UCSD-AML1 (cell line): ENCODE data around the gene MT1B.

ENCODE experiments used
- DNase-seq: peaks from one replicate; lab custom pipeline; 2025; ENCODE audit not compliant: unreplicated experiment; lab: John Stamatoyannopoulos, UW

Gene MT1B

GRCh38 chr16:56636616-56637413 lies 14.9 kb upstream of the MT1B start:
- DNase-seq: no peak

DNA sequence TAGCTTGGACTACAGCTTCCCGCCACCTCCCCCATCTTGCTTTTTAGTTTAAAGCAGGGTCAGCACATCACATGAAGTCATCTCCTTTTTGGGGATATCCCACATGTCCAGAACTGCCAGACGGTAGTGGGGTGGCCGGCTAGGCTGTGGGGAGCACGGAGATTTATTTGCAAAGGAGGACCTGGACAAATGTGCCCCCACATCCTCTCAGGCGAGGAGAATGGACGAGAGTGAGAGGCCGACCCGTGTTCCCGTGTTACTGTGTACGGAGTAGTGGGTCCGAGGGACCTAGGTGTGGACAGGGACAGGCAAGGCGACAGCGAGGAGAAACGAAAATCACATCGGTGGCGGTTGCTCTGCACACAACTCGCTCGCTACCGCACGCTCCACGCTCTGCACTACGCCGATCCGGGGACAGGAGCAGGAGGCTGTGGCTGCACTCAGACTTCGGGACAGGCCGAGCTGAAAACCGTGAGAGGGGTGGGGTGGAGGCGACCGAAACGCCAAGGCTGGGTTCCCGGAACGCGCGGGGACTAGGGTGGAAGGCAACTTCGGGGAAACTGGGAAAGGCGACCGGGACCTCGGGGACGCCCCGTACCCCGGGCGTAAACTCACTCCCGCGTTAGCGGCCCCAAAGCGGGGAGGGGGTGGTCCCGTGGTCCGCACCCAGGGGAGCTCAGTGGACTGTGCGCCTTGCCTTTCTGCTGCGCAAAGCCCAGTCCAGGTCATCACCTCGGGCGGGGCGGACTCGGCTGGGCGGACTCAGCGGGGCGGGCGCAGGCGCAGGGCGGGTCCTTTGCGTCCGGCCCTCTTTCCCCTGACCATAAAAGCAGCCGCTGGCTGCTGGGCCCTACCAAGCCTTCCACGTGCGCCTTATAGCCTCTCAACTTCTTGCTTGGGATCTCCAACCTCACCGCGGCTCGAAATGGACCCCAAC lies 13.6 kb upstream of the MT1B start, which contains the start of gene MT1A:
Gene MT1A, plus strand, starts transcription at position 853 of the 937 bp plus-strand sequence. Its CDS starts 73 bp downstream, at position 926.
- no peak for DNase-seq

DNA sequence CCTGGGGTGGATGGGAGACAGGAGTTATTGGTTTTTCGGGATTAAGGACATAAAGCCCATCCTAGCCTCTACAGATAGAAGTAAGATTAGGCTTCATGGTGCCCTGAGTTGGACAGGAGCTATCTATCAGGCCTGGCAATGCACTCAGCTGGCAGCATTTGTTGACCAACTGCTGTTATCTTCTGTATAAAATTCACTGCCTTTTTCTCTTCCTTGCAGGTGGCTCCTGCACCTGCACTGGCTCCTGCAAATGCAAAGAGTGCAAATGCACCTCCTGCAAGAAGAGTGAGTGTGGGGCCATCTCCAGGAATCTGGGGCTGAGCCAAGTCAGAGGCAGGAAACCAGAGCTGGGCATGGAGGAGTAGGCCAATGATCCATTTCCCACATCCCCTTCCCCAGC lies 12.6 kb upstream of the MT1B start:
- DNase-seq: no peak

- no peak for DNase-seq
Observed at GRCh38 chr16:56640076-56640475, 11.6 kb upstream of the MT1B start.

DNA sequence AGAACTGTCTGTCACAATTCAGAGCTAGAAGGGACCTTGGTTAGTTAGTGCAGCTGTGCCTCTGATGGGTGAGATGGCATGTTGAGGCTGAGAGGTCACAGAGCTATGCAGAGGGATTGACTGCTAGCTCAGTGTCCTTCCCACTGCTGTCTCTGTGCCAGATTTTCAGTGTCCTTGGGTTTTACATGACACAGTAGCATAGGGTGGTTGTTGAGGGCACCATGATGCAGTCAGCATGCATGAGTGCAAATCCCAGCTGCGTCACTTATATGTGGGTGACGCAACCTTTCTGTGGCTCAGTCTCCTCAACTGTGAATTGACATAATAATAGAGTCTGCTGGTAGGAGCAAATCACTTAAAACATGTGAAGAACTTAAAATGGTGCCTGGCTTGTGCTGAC lies 10.5 kb upstream of the MT1B start:
- no peak for DNase-seq

DNA sequence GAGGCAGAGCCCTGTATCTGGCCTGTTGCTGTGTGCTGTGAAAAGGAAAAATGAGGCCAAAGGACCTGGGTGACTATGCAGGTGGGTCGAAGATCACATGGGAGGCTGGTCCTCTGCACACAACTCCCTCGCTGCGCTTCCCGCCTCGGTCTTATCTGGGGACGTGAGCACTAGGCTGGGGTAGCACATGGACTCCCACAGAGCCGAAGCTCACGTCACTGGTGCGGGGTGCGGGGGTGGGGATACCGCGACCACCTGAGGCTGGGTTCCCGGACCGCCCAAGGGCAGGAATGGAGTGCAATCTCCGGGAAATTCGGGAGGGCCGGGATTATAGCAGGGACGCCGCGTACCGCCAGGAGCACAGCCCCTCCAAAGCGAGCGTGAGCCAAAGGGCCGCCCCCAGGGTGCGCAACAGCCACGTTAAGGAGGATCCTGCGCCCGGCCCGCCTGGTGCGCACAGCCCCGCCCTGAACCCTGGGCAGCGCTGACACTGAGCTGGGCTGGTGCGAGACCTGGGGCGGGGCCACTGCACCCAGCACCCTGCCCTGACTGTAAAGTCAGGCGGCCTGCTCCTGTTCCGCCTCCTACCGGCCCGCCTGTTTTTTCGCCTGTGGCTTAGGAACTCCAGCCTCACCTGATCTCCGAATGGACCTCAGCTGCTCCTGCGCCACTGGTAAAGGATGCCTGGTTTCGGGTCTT lies 8.5 kb upstream of the MT1B start:
- DNase-seq: no peak

DNA sequence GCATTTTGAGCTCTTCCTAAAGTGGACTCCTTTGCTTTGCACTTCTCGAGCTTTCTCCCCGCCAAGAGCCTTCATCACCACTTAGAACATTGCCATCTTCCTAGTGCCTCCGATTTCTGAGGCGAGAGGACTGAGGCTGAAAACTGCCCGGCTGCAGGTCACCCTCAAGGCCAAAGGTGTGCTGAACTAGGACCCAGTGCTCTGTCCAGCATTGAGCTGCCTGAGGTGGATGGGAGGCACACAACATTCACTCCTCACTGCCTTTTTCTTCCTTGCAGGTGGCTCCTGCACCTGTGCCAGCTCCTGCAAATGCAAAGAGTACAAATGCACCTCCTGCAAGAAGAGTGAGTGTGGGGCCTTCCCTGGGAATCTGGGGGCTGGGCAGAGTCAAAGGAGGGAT lies 7.9 kb upstream of the MT1B start:
- no peak for DNase-seq

DNA sequence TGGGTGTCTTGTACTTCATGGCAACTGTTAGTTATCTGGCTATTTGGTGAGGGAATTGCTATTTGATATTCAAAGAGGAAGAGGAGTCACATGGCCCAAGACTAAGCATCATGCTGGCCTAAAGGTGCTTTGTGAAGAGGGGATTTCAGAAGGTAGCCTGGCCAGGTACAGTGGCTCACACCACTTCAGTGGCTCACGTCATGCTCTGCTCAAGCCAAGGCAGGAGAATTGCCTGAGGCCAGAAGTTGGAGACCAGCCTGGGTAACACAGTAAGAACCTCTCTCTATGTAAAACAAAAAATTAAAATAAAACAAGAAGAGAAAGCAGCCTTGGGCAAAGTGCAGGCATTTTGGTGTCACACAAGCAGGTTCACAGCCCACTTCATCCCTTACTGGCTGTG lies 6.4 kb upstream of the MT1B start:
- DNase-seq: no peak

GRCh38 chr16:56645838-56646237 lies 5.8 kb upstream of the MT1B start:
- no peak for DNase-seq

DNA sequence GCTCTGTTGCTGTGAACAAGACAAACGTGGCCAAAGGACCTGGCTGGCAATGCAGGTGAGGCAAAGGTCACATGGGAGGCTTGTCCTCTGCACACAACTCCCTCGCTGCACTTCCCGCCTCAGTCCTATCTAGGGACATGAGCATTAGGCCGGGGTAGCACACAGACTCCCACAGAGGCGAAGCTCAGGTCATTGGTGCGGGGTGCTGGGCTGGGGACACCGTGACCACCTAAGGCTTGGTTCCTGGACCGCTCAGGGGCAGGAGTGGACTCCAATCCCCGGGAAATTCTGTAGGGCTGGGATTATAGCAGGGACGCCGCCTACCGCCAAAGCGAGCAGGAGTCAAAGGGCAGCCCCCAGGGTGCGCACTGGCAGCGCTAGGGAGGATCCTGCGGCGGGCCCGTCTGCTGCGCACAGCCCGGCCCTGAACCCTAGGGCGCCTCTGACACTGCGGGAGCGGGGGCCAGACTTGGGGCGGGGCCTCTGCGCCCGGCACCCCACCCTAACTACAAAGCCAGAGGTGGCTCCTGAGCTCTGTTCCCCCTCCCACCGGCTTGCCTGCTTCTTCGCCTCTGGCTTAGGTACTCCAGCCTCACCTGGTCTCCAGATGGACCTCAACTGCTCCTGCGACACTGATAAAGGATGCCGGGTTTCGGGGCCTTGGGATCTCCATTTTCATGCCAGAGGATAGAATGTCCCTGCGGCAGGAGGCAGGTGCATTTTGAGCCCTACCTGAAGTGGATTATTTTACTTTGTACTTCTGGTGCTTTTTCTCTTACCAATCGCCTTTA lies 3.9 kb upstream of the MT1B start:
- DNase-seq: no peak

GRCh38 chr16:56649271-56649670 lies 2.4 kb upstream of the MT1B start:
- DNase-seq: no peak

GRCh38 chr16:56649820-56650219 lies 1.9 kb upstream of the MT1B start:
- no peak for DNase-seq

GRCh38 chr16:56652600-56652999 lies 914 bp downstream of the MT1B start:
- DNase-seq: no peak

DNA sequence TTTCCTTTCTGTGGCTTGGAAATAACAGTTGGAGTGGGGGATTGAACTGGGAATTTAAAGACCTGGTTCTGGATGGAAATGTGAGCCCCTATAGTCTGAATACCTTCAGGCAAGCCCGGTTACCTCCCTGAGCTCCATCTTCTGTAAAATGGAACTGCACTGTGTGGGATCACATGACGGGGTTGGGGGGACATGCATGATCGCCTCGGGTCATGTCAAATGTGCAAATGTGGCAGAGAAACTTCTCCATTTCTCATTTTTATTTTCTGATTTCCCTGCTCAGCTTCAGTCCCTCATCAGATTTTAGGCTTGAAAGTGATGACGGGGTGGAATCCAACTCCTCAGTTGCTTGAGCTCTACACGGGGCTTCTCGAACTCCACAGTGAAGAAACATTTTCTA lies 1.5 kb downstream of the MT1B start:
- no peak for DNase-seq

DNA sequence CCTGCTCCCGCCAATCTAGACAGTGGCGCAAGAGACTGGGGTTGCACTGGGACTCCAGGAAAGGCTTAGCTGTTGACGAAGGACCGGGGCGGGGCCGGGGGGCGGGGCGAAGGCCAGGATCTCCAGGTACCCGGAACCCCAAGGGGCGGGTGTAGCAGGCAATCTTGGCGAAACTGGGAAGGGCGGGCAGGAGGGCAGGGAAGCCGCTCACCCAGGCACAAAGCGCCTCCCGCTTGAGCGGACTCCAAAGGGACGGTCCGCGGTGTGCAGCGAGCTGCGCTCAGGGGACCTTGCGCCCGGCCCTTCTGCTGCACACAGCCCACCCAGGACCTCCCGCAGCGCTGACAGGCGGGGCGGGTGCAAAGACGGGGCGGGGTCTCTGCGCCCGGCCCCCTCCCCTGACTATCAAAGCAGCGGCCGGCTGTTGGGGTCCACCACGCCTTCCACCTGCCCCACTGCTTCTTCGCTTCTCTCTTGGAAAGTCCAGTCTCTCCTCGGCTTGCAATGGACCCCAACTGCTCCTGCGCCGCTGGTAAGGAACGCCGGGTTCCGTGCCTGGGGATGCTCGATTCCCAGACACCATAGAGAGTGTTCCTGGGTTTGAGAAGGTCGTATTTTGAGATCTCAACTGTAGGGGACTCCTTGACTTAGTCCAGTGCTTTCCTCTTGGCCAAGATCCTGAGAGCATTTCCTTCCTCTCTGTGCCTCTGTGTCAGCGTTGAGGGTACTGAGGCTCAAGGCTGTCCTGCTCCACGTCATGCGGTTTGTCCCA lies 6.1 kb downstream of the MT1B start, which contains the start of gene MT1F:
Gene MT1F, plus strand, starts transcription at position 405 of the 772 bp plus-strand sequence. Its CDS starts 100 bp downstream, at position 505.
- DNase-seq: peak; percentile 71

- DNase-seq: no peak
Observed at GRCh38 chr16:56658327-56658875, 6.7 kb downstream of the MT1B start.

DNA sequence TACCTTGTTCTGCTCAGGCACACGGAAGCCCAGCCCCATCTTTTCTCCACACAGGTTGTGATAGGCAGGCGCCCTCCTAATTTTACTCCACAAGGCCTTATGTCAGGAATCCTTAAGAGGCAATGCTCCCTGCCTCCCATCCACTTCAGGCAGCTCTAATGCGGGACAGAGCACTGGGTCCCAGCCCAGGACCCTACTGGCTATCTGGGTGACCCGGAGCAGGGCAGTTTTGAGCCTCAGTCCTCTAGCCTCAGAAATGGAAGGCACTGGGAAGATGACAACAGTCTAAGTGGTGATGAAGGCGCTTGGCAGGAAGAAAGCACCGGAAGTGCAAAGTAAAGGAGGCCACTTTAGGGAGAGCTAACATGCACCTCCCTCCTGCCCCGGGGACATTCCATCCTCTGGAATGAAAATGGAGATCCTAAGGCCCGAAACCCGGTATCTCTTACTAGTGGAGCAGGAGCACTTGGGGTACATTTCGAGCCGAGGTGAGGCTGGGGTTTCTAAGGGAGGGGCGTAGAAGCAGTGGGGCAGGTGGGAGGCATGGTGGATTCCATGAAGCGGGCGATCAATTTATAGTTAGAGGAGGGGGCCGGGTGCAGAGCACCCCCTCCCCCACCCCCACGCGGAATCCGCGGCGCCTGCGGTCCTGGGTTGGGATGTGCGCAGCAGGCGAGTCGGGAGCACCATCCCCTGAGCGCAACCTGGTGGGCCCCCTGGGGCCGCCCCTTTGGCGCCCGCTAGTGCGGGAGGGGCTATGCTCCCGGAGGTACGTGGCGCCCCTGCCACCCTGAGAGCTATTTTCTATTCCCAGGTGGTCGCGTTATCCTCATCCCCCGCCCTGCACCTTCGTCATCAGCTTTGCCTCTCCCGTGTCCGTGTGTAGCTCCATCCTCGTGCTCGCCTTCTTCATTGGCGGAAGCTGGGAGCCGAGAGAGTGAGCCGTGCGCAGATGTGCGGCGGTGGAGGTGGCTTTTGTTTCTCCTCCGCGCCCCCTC lies 11.0 kb downstream of the MT1B start:
- no peak for DNase-seq

DNA sequence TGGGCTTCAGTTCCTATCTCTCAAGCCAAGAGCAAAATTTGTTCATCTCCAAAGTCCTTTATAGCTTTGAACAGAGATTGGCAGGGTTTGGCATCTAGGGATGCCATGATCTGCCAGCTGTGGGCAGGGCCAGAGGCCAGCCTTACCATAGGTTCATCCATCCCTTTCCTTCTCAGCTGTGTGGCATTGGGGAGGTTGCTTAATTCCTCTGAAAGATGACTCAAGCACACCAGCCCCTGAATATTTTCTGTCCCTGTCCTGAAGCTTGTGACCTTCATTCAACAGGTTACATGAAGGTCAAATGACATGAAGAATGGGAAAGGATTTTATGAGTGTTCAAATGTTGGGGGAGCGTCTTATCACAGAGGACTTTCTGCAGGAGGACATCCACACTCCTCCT lies 12.8 kb downstream of the MT1B start:
- DNase-seq: no peak
